GM21526 (cell line): ENCODE results near the gene EEFSEC.

Source experiments
- ATAC-seq: cut with Tn5 transposase; IDR thresholded peaks from one replicate; pipeline ENCODE4 v1.9.1; 2021; ENCODE audit warnings: moderate library complexity; ENCODE audit not compliant: unreplicated experiment, low FRiP score

The EEFSEC gene

DNA sequence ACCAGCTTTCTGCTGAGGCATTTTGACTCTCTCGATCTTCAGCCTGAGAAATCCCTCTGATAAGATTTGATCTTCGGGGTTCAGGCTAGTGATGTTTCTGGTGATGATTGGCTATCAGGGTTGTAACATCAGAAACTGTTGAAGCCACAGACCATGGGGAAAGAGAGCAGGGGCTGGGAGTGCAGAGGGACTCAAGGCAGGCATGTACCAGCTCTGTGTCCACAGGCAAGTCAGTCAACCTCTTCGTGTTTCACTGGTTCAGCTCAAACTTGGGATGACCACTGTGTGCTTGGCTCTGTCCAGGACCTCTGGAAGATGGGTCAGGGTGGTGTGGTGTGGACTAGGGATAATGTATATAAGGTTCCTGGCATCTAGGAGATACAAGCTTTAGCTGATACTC, 116.5 kb downstream of the EEFSEC start:
- no peak for ATAC-seq

DNA sequence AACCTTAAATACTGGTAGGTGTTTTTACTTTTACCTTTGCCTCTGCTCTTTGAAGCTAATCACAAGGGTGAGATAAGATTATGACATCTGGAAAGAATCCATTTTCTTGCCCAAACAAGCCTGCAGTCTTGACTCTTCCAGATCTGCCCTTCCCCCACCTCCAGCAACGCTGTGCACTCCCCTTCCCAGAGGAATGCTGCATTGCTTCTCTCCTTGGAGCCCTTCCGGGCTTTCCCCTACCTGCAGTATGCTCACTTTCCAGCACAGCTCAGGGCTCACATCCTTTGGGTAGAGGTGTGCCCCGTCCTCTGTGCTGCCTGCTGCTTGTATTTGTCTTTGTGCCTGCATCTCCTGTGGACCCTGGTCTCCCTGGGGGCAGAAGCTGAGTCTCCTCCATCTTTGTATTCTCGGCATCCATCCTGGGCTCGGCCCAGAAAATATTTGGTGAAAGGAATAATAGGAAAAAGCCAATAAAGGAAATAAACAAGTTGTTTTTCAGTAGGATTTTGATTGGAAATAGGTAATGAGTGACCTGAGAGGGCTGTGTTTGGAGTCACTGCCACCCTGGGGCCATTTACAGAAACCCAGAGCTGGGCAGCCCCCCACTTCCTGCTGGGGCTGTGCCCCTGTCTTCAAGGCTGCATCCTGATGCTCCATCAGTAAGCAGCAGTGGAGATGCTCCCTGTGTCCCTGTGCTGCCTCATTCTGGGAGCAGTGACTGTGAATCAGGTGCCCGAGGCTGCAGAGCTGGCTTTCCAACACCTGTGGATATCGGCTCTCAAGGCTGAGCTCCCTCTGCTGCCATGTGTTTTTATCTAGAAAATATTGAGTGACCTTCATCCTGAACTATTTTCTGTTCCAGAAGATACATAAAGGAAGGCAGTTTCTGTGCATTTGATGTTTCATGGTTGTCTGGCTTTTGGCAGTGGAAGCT, 117.5 kb downstream of the EEFSEC start:
- ATAC-seq = no peak

GRCh38 chr3:128271536-128272332, 118.5 kb downstream of the EEFSEC start:
- no peak for ATAC-seq

GRCh38 chr3:128273109-128273840, 120.0 kb downstream of the EEFSEC start:
- ATAC-seq = no peak

DNA sequence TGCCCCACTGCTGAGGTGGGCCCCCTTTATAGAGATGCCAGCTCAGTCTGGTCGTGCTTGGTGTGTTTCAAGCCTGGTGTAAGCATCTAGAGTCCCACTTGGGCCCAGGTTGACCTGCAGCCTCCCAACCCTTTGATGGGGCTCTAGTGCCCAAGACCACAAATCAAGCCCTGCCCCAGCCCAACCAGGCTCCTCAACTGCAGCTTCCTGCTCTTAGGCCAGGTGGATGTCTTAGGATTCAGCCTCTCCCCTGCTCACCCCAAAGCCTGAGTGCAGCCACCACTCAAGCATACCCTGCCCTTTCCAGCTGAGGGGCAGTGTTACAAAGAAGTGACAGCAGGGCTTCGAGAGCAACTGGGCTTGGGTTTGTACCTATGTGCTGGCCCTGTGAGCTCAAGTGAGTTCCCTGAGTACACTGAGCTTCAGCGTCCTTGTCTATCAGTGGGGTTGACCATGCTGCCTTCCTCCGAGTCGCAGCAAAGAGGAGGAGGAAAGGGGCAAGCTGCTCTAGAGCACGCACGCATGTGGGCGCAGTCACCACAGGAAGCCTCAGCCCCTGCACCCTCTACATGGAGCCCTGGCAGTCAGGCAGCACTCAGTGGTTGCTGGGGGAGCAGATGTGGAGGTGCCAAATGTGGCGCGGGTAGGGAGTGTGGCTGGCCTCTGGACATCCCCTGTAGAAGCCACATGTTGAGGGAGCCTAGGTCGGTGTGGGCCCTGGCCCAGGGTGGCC, 120.7 kb downstream of the EEFSEC start:
- ATAC-seq = no peak

GRCh38 chr3:128274837-128275236, 121.6 kb downstream of the EEFSEC start:
- ATAC-seq = no peak

DNA sequence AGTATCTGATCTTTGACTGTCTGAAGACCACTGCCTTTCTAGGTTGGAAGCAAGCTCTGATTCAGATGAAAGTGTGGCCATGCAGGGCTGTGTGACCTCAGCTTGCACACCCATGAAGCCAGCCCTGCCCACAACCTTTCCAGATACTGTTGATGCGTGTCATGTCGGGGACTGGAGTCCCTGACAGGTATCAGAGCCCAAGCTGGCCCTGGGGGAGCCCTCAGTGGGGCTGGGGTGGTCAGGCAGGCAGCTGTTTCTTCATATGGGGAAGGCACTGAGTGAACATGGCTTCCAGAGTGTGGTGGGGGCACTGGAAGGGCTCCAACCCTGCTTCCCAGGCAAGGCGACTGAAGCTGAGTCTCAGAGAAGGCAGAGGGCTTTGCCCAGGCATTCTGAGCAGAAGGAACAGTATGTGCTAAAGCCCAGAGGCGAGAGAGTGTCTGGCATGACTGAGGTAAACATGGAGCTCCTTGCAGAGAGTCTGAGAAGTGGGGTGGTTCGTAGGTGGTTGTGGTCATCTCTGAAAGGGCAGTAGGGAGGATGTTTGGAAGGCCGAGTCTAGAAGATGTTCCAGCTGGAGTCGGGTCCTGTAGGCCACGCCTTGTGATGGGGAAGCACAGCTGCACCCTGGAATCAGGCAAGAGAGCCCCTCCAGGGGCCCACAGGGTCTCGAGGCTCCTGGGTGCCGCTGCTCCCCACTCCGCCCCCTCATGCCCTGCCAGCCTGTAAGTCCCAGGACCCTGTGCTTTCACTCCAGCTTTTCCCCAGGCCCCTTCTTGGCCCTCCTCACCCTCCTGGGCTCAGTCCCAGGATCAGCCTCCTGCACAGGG, 122.2 kb downstream of the EEFSEC start:
- ATAC-seq = no peak

DNA sequence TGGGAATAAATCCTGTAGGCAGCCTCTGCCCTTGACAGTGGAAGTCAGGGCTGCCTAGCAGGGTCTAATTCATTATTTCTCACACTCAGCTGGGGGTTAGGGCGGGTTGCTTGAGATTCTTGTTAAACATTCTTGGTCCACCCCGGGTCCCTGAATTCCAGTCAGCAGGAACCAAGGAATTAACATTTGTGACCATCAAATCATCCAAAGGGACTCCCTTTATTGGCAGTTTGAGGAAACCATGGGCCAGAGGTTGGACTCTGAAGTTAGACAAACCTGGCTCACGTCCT, 122.8 kb downstream of the EEFSEC start:
- no peak for ATAC-seq

- ATAC-seq = no peak
These were observed 123.4 kb downstream of the EEFSEC start for GRCh38 chr3:128276577-128277183.

DNA sequence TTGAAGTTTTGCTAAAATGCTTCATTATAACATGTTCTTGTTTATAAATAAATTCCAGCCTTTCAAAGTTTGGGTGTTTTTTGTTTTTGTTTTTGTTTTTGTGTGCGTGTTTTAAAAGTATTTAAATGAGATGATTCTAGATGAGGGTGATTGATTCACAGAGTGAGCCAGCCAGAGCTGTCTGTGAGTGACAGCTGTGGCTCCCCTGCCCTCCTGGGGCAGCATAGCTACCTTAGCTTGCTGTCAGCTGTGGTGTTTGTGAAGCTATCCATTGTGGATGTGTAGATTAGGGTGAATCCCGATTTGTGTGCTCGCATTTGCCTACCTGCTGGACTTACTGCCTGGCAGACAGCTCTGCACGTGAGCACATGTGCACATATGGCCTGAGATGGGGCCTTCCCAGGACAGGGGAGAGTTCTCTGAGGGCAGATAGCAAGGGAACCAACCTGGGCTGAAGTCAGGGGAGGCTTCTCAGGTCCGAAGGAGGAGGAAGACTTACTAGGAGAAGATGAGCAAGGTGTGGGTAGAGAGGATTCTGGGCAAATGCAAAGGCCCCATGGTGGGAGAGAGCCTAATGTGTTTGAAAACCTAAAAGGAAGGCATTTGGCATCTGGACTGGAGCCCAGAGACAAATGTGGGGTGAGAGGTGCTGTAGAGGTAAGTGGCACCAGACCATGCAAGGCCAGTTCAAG, 124.2 kb downstream of the EEFSEC start:
- no peak for ATAC-seq

DNA sequence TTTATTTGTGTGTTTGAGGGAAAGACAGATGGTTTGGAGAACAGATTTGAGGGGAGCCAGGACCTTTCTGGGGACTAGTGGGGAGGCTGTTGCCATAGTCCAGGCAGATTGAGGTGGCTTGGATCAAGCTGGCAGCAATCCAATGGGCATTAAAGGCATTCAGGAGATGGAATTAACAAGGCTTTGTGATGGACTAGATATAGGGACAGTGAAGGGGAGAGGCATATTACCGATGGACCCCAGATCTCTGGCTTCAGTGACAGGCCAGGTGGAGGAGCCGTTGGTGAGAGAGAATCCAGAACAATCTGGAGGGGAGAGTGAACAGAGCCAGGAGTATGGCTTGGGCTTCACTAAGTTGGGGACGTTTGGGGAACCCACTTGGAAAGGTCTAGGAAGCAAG, 124.8 kb downstream of the EEFSEC start:
- no peak for ATAC-seq

- no peak for ATAC-seq
These were observed 125.7 kb downstream of the EEFSEC start for GRCh38 chr3:128278761-128279600.

DNA sequence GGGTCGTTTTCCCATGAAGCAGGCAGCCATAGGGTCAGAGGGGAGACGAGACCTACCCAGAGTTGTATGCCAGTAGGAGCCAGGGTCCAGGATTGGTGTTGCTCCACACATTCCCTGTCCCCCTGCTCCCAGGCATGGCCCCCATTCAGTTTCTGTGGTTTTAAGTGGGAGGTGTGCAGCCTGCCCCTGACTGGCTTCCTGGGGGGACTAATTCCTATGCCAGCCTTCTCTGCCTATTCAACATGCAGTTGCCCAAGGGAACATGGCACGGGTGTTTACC, 126.3 kb downstream of the EEFSEC start:
- ATAC-seq = no peak

DNA sequence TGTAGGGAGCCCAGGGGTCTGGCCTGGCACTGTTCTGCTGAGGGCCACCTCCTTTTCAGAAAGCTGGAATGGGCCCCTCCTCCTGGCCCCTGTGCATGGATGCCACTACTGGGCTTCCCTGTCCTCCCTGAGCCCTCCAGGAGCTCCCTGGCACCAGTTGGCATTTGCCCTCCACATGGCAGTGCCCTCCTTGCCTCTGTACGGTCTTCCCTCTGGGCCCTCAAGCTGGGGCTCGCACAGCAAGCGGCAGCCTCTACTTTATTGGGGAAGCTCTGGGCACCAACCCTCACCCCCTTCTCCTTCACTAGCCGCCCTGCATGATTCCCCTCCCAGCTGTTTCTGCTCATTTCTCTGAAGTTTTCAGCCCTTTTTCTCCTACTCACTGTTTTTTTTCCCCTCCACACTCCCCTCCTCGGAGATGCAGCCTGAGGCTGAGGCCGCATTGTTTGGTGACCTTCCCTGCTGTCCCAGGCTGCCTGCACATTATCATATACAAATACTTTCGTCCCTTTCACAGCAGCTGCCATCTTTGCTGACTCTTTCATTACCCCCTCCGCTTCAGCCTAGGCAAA, 127.3 kb downstream of the EEFSEC start:
- no peak for ATAC-seq

GRCh38 chr3:128281056-128281455, 127.8 kb downstream of the EEFSEC start:
- no peak for ATAC-seq

- no peak for ATAC-seq
These were observed 128.4 kb downstream of the EEFSEC start for GRCh38 chr3:128281461-128282367.
